Psoas muscle (tissue), 8 donors: ENCODE data around the gene RCOR3. TPM values are rescaled to one million over a fixed set of nuclear protein-coding genes. Genes with fewer than 3 reads are reported as not detected.

ENCODE experiments used
- ATAC-seq, 4 donors: fragments of 200-7000 bp; cut with Tn5 transposase; one replicate each; pipeline ENCODE4 v1.9.1; 2020; ENCODE audit warnings: moderate library complexity in 3 of 4, mild to moderate bottlenecking in 2 of 4
- DNase-seq, 2 donors: peaks; one replicate each; pipeline ENCODE4 v3.0.0-alpha.2; 2020
- H3K27ac ChIP-seq: fragments of 200-600 bp; one replicate; pipeline ENCODE4 v1.8.0; 2022
- H3K27me3 ChIP-seq, 3 donors: fragments of 200-600 bp in 1 of 3; one replicate each; pipeline versions ENCODE4 v1.6.1 to v1.8.0; 2013 to 2022; ENCODE audit warnings: low read length in 2 of 3, mild to moderate bottlenecking in 2 of 3, moderate library complexity in 1 of 3; ENCODE audit not compliant: insufficient read depth in 3 of 3
- H3K36me3 ChIP-seq, 2 donors: fragments of 200-600 bp in 1 of 2; one replicate each; pipeline versions ENCODE4 v1.6.1 to v1.8.0; 2013 to 2022; ENCODE audit warnings: low read depth in 1 of 2, mild to moderate bottlenecking in 1 of 2, moderate library complexity in 1 of 2; ENCODE audit not compliant: insufficient read depth in 1 of 2
- H3K4me1 ChIP-seq: fragments of 200-600 bp; one replicate; pipeline ENCODE4 v1.8.0; 2022
- H3K4me3 ChIP-seq: fragments of 200-600 bp; one replicate; pipeline ENCODE4 v1.8.0; 2022; ENCODE audit warnings: mild to moderate bottlenecking
- H3K9me3 ChIP-seq: fragments of 200-600 bp; one replicate; pipeline ENCODE4 v1.8.0; 2022
- WGBS, 3 donors: extraction: QIAGEN DNeasy Blood & Tissue Kit; methylation state at CpG; one replicate each; pipeline versions ENCODE4 v1.1.6 to v1.1.7; 2013; 5-methylcytosine and 5-hydroxymethylcytosine counted together
- intact Hi-C, 2 donors: fragments of 100-400 bp; cut with DNase I; formaldehyde crosslinking; loops; one replicate each; pipeline versions ENCODE4 v1.11.0 to v1.14.2; 2022
- long read RNA-seq, 2 donors: library from polyadenylated mRNA; unstranded; transcript quantifications; one replicate each; pipeline ENCODE4 v2.0.0, GENCODE V29; 2021
- polyA plus RNA-seq, 3 donors: library from polyadenylated mRNA; stranded (reverse); fragments of 200-250 nt; gene quantifications; one replicate each; pipeline ENCODE4 v1.2.3, GENCODE V29; 2013
- total RNA-seq, 4 donors: library from RNA; stranded (reverse); fragmentation: NEBNext Ultra II Directional in 2 of 4; extraction: Animal tissue kit (Norgen Biotek cat#: 25700) in 2 of 4; gene quantifications; one replicate each; pipeline versions ENCODE4 v1.2.1 to v1.2.4, GENCODE V29; 2021 to 2023
- TF ChIP-seq, protein P1 (sequence below): fragments of 200-600 bp; IDR thresholded peaks from one replicate; pipeline ENCODE4 v1.8.0; 2022; ENCODE audit warnings: antibody characterized with exemption
- donor health status: healthy with polysubstance abuse.
- donor health status: DM: no; HTN: no; CAD: no; lungs with moderate emphysema.
- donor health status: Bipolar disorder and iron deficiency.
- donor health status: healthy.
- donor health status: DM: yes; HTN: yes; CAD: no.
- donor health status: DM: no; HTN: no; CAD: no.
- donor health status: DM: no; HTN: no; CAD: no.
- donor health status: DM: yes; HTN: yes; CAD: no.

The RCOR3 gene
- total RNA-seq (10 to 100 TPM; 67.4 to 95.7 (median 72.0) TPM), polyA plus RNA-seq (10 to 100 TPM; 29.4 to 95.1 (median 62.6) TPM)
- long read RNA-seq, donor 1, transcript RCOR3-204 (11 exons, 1,827 nt): major isoform, 32 of 68 reads
- long read RNA-seq, donor 1, partial matches to known transcripts: 9 of 68 reads
- long read RNA-seq, donor 1, other reads (novel, unspliced or antisense): 25 of 68 reads
- long read RNA-seq, donor 2, transcript RCOR3-202 (11 exons, 2,525 nt): minor isoform, 9 of 153 reads
- long read RNA-seq, donor 2, transcript RCOR3-204 (11 exons, 1,827 nt): major isoform, 55 of 153 reads
- long read RNA-seq, donor 2, transcript RCOR3-203 (12 exons, 2,041 nt): minor isoform, 6 of 153 reads
- long read RNA-seq, donor 2, partial matches to known transcripts: 11 of 153 reads
- long read RNA-seq, donor 2, other reads (novel, unspliced or antisense): 70 of 153 reads

DNA sequence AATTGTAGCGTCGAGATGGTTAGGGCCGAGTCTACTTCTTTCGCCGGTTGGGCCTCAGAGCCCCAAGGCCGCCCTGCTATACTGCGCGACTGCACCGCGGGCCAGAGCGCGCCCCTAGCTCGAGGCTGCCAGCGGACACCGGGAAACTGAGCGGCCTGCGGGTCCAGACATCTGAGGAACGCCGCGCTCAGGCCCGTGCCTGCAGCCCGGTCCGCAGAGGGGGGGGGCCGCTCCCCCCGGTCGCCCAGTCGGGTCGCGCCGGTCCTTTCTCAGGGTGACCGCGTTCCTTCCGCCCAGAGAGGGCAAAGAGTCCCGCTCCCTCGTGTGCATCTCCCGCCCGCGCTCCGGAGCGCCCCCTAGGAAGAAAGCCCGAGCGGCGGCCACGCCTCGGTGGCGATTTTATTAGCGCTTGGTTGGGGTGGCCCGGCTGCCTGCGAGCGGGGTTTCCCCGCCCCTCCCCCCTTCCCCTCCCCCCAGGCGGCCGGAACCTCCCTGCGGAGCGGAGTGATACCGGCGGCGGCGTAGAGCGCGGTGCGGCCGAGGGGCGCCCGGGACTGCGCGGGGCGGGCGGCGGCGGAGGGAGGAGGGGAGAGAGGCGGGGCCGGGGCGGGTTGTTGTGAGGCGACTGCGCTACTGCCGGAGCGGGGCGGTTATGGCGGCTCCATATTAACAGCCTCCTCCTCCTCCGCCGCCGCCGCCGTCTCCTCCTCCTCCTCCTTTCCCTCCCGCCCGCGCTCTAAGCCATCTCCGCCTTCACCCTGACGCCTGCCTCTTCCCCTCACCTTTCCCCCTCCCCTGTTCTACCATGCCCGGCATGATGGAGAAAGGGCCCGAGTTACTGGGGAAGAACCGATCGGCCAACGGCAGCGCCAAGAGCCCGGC, at the start of gene RCOR3:
RCOR3 (plus strand) TSS at position 611 of the 882 bp plus-strand sequence; CDS start at position 806, 195 bp downstream.
- Histone ChIP-seq H3K4me3 (peak within 1 kb of the TSS; percentile 87), H3K36me3 (peaks cover 0 to 19% of the 10 kb centered on the region in 2 donors), H3K27ac (peak within 1 kb of the TSS; percentile 92), H3K4me1 (peaks cover 19% of the 10 kb centered on the region), H3K27me3 (no peaks in the 10 kb centered on the region), H3K9me3 (no peaks in the 10 kb centered on the region)
- TF ChIP-seq, protein P1, sequence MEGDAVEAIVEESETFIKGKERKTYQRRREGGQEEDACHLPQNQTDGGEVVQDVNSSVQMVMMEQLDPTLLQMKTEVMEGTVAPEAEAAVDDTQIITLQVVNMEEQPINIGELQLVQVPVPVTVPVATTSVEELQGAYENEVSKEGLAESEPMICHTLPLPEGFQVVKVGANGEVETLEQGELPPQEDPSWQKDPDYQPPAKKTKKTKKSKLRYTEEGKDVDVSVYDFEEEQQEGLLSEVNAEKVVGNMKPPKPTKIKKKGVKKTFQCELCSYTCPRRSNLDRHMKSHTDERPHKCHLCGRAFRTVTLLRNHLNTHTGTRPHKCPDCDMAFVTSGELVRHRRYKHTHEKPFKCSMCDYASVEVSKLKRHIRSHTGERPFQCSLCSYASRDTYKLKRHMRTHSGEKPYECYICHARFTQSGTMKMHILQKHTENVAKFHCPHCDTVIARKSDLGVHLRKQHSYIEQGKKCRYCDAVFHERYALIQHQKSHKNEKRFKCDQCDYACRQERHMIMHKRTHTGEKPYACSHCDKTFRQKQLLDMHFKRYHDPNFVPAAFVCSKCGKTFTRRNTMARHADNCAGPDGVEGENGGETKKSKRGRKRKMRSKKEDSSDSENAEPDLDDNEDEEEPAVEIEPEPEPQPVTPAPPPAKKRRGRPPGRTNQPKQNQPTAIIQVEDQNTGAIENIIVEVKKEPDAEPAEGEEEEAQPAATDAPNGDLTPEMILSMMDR: peak; percentile 60
- ATAC-seq: peak; percentile 85 to 89 (median 86)
- DNase-seq: peak; percentile 96 to 97
- WGBS, 3 donors: 0 to 1% (median 0%) methylated on average over 44 to 97 of the region's 97 CpGs
- intact Hi-C loops: loop anchor here in 1 of 2 donors (10.0 kb wide), 1 partner anchor 126 kb away; no protein-coding TSS in a partner anchor

DNA sequence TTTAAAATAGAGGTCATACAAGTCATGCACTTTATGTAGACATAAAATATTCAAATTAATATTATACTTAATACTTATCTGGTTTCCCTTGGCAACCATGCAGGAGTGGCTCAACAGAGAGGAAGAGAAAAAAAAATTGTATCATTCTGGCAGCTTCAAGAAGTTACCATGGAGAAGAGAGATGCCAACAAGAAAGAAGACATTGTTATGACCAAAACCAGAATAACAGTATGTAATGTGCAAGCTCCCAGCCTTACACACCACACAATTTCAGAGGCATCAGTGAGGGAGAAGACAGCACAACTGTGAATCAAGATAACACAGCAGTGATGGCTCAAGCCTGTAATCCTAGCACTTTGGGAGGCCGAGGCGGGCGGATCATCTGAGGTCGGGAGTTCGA, 49.1 kb upstream of the RCOR3 start:
- ATAC-seq: no peak
- no peak for DNase-seq
- no peaks in the 10 kb centered on the region for H3K27me3 ChIP-seq
- TF ChIP-seq, protein P1: no peak
- H3K4me3 ChIP-seq: no peak overlapping the region
- intact Hi-C loops: no loop called here
- H3K4me1 ChIP-seq: no peaks in the 10 kb centered on the region
- WGBS, 3 donors: 87 to 96% (median 91%) methylated on average over 5 of the region's 5 CpGs
- no peaks in the 10 kb centered on the region for H3K36me3 ChIP-seq
- no peak overlapping the region for H3K27ac ChIP-seq
- peaks cover 6% of the 10 kb centered on the region for H3K9me3 ChIP-seq

DNA sequence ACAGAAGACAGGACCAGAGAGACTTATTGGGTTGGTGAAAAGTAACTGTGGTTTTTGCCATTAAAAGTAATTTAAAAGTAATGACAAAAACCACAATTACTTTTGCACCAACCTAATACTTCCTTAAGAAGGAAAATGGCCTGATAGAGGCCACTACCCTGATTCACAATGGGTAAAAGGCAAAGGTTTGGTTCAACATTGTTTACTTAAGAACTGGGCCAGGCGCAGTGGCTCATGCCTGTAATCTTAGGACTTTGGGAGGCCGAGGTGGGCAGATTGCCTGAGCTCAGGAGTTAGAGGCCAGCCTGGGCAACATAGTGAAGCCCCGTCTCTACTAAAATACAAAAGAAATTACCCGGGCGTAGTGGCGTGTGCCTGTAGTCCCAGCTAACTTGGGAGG, 48.2 kb upstream of the RCOR3 start:
- intact Hi-C loops: no loop called here
- Histone ChIP-seq H3K27me3 (no peaks in the 10 kb centered on the region), H3K9me3 (peaks cover 6% of the 10 kb centered on the region), H3K4me1 (no peaks in the 10 kb centered on the region), H3K4me3 (no peak overlapping the region), H3K27ac (no peak overlapping the region), H3K36me3 (no peaks in the 10 kb centered on the region)
- ATAC-seq: no peak
- TF ChIP-seq, protein P1: no peak
- no peak for DNase-seq
- WGBS, 3 donors: 87 to 93% (median 89%) methylated on average over 6 of the region's 6 CpGs

DNA sequence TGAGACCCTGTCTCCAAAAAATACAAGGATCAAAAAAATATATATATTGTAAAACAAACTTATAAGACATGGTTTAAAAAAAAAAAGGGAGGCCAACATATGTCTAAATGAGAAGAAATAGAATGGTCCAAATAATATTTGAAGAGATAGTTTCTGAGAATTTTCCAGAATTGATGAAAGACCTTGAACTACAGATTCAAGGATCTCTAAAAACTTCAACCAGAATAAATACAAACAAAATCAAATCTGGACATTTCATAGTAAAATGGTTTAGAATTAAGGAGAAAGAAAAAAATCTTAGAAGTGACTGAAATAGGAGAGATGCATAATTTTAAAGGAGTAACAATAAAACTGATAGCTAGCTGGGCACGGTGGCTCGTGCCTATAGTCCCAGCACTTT, 45.5 kb upstream of the RCOR3 start:
- Histone ChIP-seq H3K4me3 (no peak overlapping the region), H3K27ac (no peak overlapping the region), H3K27me3 (no peaks in the 10 kb centered on the region), H3K4me1 (no peaks in the 10 kb centered on the region), H3K36me3 (no peaks in the 10 kb centered on the region), H3K9me3 (no peaks in the 10 kb centered on the region)
- no peak for DNase-seq
- 85 to 96% (median 86%) methylated on average over 2 of the region's 2 CpGs for WGBS, 3 donors
- TF ChIP-seq, protein P1: no peak
- no peak for ATAC-seq
- intact Hi-C loops: no loop called here
